A549 treated with AZD9567 at 1 μM for 4 hours (cell line): ENCODE measurements around the gene DIDO1. TPM values are rescaled to one million over a fixed set of nuclear protein-coding genes. Genes with fewer than 3 reads are reported as not detected.

Experiments
- total RNA-seq: library from RNA; stranded (reverse); fragments of 200-300 nt; extraction: Qiagen RNA extraction; gene quantifications from 5 replicates; pipeline ENCODE4 v1.2.3, GENCODE V29; 2022; ENCODE audit not compliant: insufficient read depth

DIDO1 gene
- total RNA-seq, result 18.1 to 25.2 TPM (median 24.3 TPM) in 5 replicates

DNA sequence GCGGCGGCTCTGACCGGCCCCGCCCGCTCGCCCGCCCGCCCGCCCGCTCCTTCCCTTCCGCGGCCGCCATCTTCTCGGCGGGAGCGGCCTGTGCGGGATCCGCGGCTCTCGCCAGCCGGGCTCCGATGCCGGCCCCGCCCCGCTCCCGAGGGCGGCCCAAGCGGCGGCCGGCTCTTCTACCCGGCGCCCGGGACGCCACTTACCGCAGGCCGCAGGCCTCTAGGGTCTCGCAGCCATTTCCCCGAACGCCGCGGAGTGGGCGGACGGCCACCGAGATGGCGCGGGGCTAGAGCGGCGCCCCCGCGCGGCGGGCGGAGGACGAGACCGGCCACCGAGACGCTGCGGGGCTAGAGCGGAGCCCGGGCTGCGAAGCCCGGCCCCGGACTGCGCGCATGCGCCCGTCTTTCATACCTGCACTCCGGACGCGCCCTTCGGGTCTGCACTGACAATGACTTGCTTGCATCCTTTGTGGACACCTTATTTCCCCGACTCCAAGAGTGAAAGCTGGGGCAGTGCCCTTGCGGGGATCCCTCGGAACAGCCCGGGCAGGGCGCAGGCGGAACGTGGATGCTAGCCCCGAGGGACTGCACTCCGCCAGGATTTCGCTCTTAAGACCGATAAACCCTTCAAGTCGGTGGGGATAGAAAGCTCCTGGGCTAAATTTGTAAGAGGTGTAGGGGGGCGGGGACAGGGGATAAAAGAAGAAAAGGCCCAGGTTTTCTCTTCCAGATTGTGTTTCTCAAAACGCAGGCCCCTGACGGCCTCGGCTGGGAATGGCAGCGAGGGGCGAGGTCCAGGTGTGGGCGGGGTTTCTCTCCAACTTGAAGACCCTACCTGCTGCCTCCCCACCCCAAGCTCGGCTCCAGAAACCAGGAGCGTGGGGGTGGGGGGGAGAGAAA, at the start of gene DIDO1:
DIDO1 (minus strand) TSS at position 277 of the 899 bp plus-strand sequence.

DNA sequence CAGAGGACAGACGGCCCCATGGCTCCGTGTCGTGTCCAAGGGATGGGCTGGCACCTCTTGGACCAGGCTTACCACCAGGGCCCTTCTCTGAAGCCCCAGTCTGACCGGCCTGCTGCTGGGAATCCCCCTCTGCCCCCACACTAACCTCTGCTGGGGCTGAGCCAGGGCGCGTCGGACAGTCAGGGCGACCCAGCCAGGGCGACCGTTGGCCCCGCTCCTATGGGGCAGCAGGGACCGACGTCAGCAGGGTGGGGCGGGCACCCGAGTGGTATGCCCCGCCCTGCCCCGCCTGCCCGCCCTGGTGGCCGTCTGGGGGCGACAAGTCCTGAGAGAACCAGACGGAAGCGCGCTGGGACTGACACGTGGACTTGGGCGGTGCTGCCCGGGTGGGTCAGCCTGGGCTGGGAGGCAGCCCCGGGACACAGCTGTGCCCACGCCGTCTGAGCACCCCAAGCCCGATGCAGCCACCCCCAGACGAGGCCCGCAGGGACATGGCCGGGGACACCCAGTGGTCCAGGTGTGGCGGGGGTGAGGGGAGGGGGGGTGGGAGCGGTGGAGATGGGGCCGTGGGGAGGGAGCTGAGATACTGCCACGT, 26.2 kb upstream of the DIDO1 start, which contains the start of gene SLC17A9:
SLC17A9 (plus strand) TSS at position 337 of the 595 bp plus-strand sequence; CDS start at position 459, 122 bp downstream.

DNA sequence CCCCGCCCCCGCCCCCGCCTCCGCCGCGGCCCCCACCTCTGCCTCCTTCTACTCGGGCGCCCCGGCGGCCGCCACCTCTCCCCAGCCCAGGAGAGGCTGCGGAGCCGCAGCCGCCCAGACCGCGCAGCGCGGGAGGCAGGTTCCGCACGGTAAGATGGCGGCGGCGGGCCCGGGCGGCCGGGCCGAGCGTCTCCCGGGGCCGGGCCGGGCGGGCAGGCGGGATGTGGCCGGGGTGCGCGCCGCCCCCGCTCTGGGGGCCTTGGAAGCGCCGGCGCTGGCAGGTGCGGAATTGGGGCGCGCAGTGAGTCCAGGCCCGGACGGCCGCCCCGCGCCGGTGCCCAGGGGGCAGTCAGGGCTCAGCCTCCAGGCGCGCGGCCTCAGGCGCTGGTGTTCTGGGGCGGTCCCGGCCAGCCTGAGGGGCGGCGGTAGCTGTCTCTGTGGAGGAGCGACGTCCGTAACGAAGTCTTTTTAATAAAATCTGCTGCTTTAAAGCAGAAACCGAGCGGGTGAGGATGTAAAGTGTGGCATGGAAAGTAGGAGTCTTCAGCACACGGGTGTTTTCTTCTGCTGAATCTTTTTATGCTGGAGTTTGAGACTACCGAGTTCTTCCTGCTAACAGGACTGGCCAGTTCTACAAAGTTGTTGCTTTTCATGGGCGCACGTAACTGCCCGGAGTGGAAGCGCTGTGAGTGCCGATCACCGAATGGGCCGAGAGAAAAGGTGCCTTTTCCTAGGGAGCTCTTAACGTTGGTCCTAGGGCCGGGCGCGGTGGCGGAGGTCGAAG, 12.0 kb upstream of the DIDO1 start, which contains the start of gene GID8:
GID8 (plus strand) TSS at position 43 of the 784 bp plus-strand sequence. CDS start 3,356 bp downstream, outside the sequence.

GRCh38 chr20:62861726-62862336, 64.5 kb downstream of the DIDO1 start, which contains the start of gene TCFL5:
Gene TCFL5, minus strand, starts transcription at chr20:62861822. Its CDS starts 152 bp downstream, at chr20:62861670.

Other genes with a start within 250 kb of the DIDO1 start
- 0.07 to 0.14 TPM (median 0.08 TPM) in 4 of 5 replicates, not detected in the other for gene NTSR1, start 217.7 kb downstream of the DIDO1 start, total RNA-seq
- 18.7 to 26.2 TPM (median 23.4 TPM) in 5 replicates for gene MRGBP, start 130.0 kb downstream of the DIDO1 start, total RNA-seq
- gene OGFR, start 121.7 kb downstream of the DIDO1 start, total RNA-seq, result 40.2 to 48.7 TPM (median 46.2 TPM) in 5 replicates
- gene COL9A3, start 109.5 kb downstream of the DIDO1 start, total RNA-seq, result 0.43 to 0.62 TPM (median 0.54 TPM) in 4 of 5 replicates, not detected in the other
- gene TCFL5, start 64.7 kb downstream of the DIDO1 start, total RNA-seq, result 3.7 to 8.3 TPM (median 4.3 TPM) in 5 replicates
- 22.5 to 24.8 TPM (median 23.5 TPM) in 5 replicates for gene GID8, start 11.6 kb upstream of the DIDO1 start, total RNA-seq
- gene SLC17A9, start 26.2 kb upstream of the DIDO1 start, total RNA-seq, result 0.03 TPM in 2 of 5 replicates, not detected in the others
- gene BHLHE23, start 80.5 kb upstream of the DIDO1 start, total RNA-seq, result not detected in 5 replicates